ENCODE data around the gene HK1. TPM values are rescaled to one million over a fixed set of nuclear protein-coding genes. Genes with fewer than 3 reads are reported as not detected.

HK1 gene
- polyA plus RNA-seq, 1 experiment, result 47.5 TPM

- TF ChIP-seq CTCF (IDR thresholded peaks at IDR 0.05; ENCODE audit: insufficient read depth, low read depth, low read length), result no peak
- H3K36me3 ChIP-seq (ENCODE audit: control insufficient read depth, insufficient read depth, low read length), result peaks cover 22% of the 10 kb centered on the region
- DNase-seq (ENCODE audit: low read depth), result peak; percentile 28
- H3K27me3 ChIP-seq (ENCODE audit: control insufficient read depth, insufficient read depth, low read length), result no peaks in the 10 kb centered on the region
- H3K4me3 ChIP-seq (ENCODE audit: low read depth, low read length), result no peak overlapping the region
- ChIA-PET CTCF (interaction anchor here (0.6 to 1.8 kb wide), 2 partner anchors 10 to 18 kb away, joined by 3 to 4 read pairs; no protein-coding TSS in a partner anchor), POLR2A (no interaction called here)
These were observed 94.1 kb downstream of the HK1 start for GRCh38 chr10:69372126-69372980.

- ChIA-PET CTCF (no interaction called here), POLR2A (no interaction called here)
- Histone ChIP-seq H3K4me3 (ENCODE audit: low read depth, low read length) (no peak overlapping the region), H3K27me3 (ENCODE audit: control insufficient read depth, insufficient read depth, low read length) (no peaks in the 10 kb centered on the region), H3K36me3 (ENCODE audit: control insufficient read depth, insufficient read depth, low read length) (peaks cover 21% of the 10 kb centered on the region)
- no peak for TF ChIP-seq CTCF (IDR thresholded peaks at IDR 0.05; ENCODE audit: insufficient read depth, low read depth, low read length)
- no peak for DNase-seq (ENCODE audit: low read depth)
These were observed 95.9 kb downstream of the HK1 start for GRCh38 chr10:69374242-69374641.

DNA sequence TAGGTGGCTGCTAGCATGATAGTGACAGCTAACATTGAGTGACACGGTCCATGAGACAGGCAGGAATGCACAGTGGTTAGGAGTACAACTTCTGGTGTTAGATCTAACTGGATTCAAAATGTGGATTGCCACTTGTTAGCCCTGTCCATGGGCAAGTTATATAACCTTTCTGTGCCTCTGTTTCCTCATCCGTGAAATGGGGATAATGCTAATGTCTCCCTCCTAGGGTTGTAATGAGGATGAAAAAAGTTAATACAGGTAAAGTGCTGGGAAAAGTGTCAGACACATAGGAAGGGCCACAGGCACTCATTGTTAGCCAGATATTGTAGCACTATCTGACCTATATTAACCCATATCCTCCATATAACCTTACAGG is 96.6 kb downstream of the HK1 start:
- no peak for TF ChIP-seq CTCF (IDR thresholded peaks at IDR 0.05; ENCODE audit: insufficient read depth, low read depth, low read length)
- H3K36me3 ChIP-seq (ENCODE audit: control insufficient read depth, insufficient read depth, low read length), result peaks cover 25% of the 10 kb centered on the region
- no peak for DNase-seq (ENCODE audit: low read depth)
- ChIA-PET CTCF (interaction anchor here (0.8 to 1.5 kb wide), 3 partner anchors 11 to 136 kb away, joined by 3 to 6 read pairs (median 3); no protein-coding TSS in a partner anchor), POLR2A (no interaction called here)
- no peak overlapping the region for H3K4me3 ChIP-seq (ENCODE audit: low read depth, low read length)
- H3K27me3 ChIP-seq (ENCODE audit: control insufficient read depth, insufficient read depth, low read length), result no peaks in the 10 kb centered on the region

DNA sequence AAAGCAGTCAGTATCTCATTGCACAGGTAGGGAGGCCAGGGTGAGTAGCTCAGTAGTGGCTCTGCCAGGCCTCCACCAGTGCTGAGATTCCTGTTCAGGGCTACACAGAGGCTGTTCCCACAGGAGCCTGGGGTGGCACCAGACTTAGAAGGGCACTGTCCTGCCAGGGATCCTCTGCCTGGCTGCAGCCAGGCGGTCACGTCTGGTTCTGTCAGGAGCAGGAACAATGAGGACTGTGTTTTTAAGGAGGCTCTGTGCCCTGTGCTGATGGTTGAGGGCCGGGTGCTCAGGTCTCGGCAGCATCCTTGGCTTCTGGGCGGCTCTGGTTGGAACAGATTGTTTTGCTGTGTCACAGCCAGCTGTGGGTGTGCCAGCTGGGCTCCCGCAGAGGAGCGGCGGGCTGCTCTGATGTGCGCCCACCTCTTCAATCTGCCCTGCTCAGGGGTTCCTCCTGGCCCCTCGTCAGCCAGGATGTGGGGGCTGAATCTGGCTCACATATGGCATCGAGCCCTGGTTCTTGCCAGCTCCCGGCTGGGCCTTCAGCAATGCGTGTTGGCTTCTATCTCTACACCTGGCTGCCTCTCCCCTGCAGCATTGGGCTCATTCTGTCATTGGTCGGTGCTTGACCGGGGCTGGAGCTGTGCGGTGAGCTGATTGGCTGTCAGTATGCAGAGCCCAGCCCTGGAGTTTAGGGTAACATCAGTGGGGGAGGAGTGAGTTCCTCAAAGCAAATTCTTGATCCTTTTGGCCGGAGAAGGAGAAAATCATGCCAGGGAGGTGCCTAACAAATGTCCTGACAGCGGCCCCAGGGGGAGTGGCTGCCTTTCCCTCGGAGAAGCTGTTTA is 97.2 kb downstream of the HK1 start:
- H3K27me3 ChIP-seq (ENCODE audit: control insufficient read depth, insufficient read depth, low read length), result no peaks in the 10 kb centered on the region
- DNase-seq (ENCODE audit: low read depth), result no peak
- peaks cover 22% of the 10 kb centered on the region for H3K36me3 ChIP-seq (ENCODE audit: control insufficient read depth, insufficient read depth, low read length)
- no peak overlapping the region for H3K4me3 ChIP-seq (ENCODE audit: low read depth, low read length)
- no peak for TF ChIP-seq CTCF (IDR thresholded peaks at IDR 0.05; ENCODE audit: insufficient read depth, low read depth, low read length)
- ChIA-PET POLR2A (interaction anchor here (0.6 kb wide), 1 partner anchor 53 kb away, joined by 6 read pairs; no protein-coding TSS in a partner anchor), CTCF (interaction anchor here (0.7 to 1.5 kb wide), 5 partner anchors 12 to 139 kb away, joined by 3 to 6 read pairs (median 3); no protein-coding TSS in a partner anchor)

- no peak overlapping the region for H3K4me3 ChIP-seq (ENCODE audit: low read depth, low read length)
- DNase-seq (ENCODE audit: low read depth), result no peak
- no peak for TF ChIP-seq CTCF (IDR thresholded peaks at IDR 0.05; ENCODE audit: insufficient read depth, low read depth, low read length)
- H3K27me3 ChIP-seq (ENCODE audit: control insufficient read depth, insufficient read depth, low read length), result no peaks in the 10 kb centered on the region
- H3K36me3 ChIP-seq (ENCODE audit: control insufficient read depth, insufficient read depth, low read length), result peaks cover 22% of the 10 kb centered on the region
- POLR2A ChIA-PET, result no interaction called here
- CTCF ChIA-PET, result interaction anchor here (1.5 kb wide), 1 partner anchor 13 kb away, joined by 6 read pairs; no protein-coding TSS in a partner anchor
These were observed 98.4 kb downstream of the HK1 start for GRCh38 chr10:69376662-69377061.

Measured in BJ (cell line).